ENCODE data around the gene ZFHX3.

GRCh38 chr16:72846594-72846993, 201.3 kb downstream of the ZFHX3 start:
- TF ChIP-seq FOXP2 (optimal IDR thresholded peaks at IDR 0.05; ENCODE audit: control extremely low read depth, extremely low read length, insufficient read depth) (no peak), POLR2AphosphoS5 (IDR thresholded peaks at IDR 0.05; ENCODE audit: borderline replicate concordance, low read depth, low read length) (no peak), EZH2 (IDR thresholded peaks at IDR 0.05) (no peak)

All from SK-N-MC (cell line).